NCI-H2196 treated with DMSO at 0.1 percent for 48 hours (cell line): ENCODE measurements around the gene MRPS11.
A peak's percentile ranks its signal among the peaks of the same experiment; 100 is the strongest.
"Not testable (repeated sequence)": the region's sequence is repeated elsewhere in the genome, so short reads cannot be mapped to it uniquely, and the experiment has no call there.

Source experiments
- DNase-seq: peaks from one replicate; lab custom pipeline; 2025; ENCODE audit not compliant: unreplicated experiment; lab: John Stamatoyannopoulos, UW

Gene MRPS11

GRCh38 chr15:88454867-88455810 is 12.4 kb upstream of the MRPS11 start:
- peak; percentile 51 for DNase-seq

- no peak for DNase-seq
Measured at GRCh38 chr15:88456733-88457132, 10.8 kb upstream of the MRPS11 start.

- no peak for DNase-seq
Measured at GRCh38 chr15:88463870-88464532, 3.5 kb upstream of the MRPS11 start.

- DNase-seq = no peak
Measured at GRCh38 chr15:88465633-88466224, 1.8 kb upstream of the MRPS11 start.

GRCh38 chr15:88467935-88468528 is 524 bp downstream of the MRPS11 start:
- DNase-seq = no peak

DNA sequence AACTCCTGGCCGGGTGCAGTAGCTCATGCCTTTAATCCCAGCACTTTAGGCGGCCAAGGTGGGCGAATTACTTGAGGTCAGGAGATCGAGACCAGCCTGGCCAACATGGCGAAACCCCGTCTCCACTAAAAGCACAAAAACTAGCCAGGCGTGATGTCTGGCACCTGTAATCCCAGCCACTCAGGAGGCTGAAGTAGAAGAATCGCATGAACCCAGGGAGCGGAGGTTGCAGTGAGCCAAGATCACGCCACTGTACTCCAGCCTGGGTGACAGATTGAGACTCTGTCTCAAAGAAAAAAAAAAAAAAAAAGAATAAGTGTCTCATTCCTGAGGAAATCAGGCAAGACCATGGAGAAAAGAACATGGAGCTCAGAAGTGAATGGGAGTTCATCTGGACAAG is 1.2 kb downstream of the MRPS11 start:
- not testable (repeated sequence) for DNase-seq

- DNase-seq = no peak
Measured at GRCh38 chr15:88469321-88469720, 1.8 kb downstream of the MRPS11 start.

GRCh38 chr15:88470625-88471372 is 3.3 kb downstream of the MRPS11 start:
- no peak for DNase-seq

DNA sequence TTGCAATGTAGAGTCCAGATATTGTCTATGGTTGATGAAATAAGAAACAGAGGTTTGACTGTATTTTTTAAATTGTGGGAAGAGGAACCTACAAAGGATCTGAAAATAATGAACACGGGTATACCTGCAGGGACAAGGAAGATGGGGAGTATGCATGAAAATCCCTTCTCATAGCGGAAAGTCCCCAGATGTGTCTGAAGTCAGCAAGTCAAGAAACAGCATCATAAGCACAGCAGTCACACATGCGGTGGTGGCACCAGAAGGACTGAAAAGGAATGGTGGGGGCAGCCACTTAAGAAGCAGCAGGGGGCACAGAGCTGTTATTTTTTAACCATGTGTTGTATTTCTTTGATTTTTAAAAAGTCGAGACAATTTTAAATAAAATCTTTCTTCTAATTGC is 4.7 kb downstream of the MRPS11 start:
- DNase-seq = no peak

GRCh38 chr15:88473661-88474293 is 6.3 kb downstream of the MRPS11 start:
- not testable (repeated sequence) for DNase-seq

DNA sequence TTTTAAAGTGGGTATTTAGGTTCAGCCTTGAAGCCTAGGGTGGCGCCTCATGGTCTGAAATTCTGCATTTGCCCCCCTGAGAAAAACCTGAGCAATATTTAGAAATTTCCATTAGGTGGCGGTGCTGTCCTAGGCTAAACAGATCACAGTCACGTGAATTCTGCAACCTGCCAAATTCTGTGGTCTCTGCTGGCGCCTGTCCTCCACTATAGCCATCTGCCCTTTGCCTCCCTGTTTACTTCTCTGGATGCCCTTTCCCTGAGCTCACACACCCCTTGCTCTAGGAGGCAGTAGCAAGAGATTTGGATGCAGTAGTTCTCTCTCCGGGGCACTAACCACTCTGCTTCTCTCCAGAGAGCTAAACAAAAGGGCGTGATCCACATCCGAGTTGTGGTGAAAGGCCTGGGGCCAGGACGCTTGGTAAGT is 9.1 kb downstream of the MRPS11 start:
- peak; percentile 76 for DNase-seq

DNA sequence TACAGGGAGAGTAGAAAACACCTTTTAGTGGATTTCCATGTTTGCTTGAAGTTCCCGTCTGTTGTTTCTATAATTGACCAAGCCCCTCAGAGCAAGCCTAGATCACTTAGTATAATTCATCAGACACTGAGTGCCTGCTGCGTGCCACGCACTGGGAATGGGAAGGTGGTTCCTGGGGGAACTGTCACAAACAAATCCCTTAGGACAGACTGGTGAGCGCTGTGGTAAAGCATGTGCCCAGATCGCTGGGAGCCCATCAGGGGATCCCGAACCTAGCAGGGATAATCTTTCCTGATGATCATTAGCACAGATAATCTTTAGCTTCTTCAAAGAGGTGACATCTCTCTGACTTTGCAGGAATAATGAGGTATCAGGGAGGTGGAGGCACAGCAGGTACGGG is 9.6 kb downstream of the MRPS11 start:
- DNase-seq = no peak

- no peak for DNase-seq
Measured at GRCh38 chr15:88477904-88478303, 10.4 kb downstream of the MRPS11 start.

DNA sequence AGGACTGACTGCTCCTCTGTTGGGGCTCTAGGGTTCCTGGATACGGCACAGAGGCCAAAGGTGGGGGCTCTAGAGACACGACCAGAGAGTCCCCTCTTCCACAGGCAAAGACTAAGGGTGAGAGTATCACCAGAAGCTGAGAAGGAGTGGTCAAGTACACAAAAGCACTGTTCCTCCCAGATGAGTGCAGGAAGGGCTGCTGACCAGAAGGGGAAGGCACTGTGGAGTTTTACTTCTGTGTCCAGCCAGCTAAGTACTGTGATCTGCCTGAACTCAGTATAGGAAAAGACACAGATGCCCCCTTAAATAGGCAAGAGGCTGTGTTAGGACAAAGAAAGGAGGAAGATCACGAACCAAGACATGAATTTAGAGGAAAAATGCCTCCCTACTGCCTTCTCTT is 11.7 kb downstream of the MRPS11 start:
- DNase-seq = no peak

- no peak for DNase-seq
Measured at GRCh38 chr15:88480981-88481380, 13.5 kb downstream of the MRPS11 start.

DNA sequence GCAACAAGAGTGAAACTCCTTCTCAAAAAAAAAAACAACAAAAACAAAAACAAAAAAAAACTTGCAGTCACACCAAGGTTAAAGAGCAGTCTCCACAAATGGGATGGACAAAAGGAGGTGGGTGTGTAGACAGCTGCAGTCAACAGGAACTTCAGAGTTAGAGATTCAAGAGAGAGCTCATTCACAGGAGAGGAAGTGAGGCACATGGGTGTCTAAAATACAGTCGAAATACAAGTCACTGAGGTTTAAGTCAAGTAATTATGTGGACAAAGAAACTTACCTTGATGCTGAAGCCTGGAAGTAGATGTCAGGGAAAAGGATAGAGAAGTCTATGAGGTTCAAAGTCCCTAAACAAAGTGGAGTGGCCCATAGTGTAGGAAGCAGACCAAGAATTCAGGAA is 14.8 kb downstream of the MRPS11 start:
- no peak for DNase-seq

- DNase-seq = no peak
Measured at GRCh38 chr15:88484682-88485331, 17.3 kb downstream of the MRPS11 start.

GRCh38 chr15:88487178-88487795 is 19.8 kb downstream of the MRPS11 start:
- DNase-seq = no peak

- no peak for DNase-seq
Measured at GRCh38 chr15:88487796-88488523, 20.5 kb downstream of the MRPS11 start.
